ENCODE results near the gene G6PC3. TPM values are rescaled to one million over a fixed set of nuclear protein-coding genes. Genes with fewer than 3 reads are reported as not detected.

G6PC3 gene
- total RNA-seq, 4 donors from 2014 or later: 24.9 to 68.7 (median 36.2) TPM

GRCh38 chr17:44086364-44087311 lies 16.1 kb downstream of the G6PC3 start:
- peaks cover 3 to 98% (median 34%) of the 10 kb centered on the region in 3 donors for H3K36me3 ChIP-seq
- no peaks in the 10 kb centered on the region for H3K9me3 ChIP-seq
- peak overlapping the region in 2 of 4 donors; percentile 75 to 87 for H3K27ac ChIP-seq
- 37 to 41% methylated on average over 22 to 23 of the region's 23 CpGs for WGBS, 2 donors
- DNase-seq (ENCODE audit: low spot score in 2 of 2): no peak
- no peak for TF ChIP-seq EP300 (IDR thresholded peaks at IDR 0.05)
- no peak for TF ChIP-seq POLR2A (IDR thresholded peaks at IDR 0.05)
- no peak for TF ChIP-seq CTCF (IDR thresholded peaks at IDR 0.05)
- no peak overlapping the region for H3K4me3 ChIP-seq
- H3K27me3 ChIP-seq: no peaks in the 10 kb centered on the region
- peaks cover 0 to 17% (median 11%) of the 10 kb centered on the region in 4 donors for H3K4me1 ChIP-seq

- no peak for TF ChIP-seq CTCF (IDR thresholded peaks at IDR 0.05)
- H3K4me3 ChIP-seq: no peak overlapping the region
- no peaks in the 10 kb centered on the region for H3K27me3 ChIP-seq
- peaks cover 0 to 17% (median 11%) of the 10 kb centered on the region in 4 donors for H3K4me1 ChIP-seq
- WGBS, 2 donors: 31 to 55% methylated on average over 8 of the region's 8 CpGs
- H3K9me3 ChIP-seq: no peaks in the 10 kb centered on the region
- H3K36me3 ChIP-seq: peaks cover 7 to 98% (median 40%) of the 10 kb centered on the region in 3 donors
- peak overlapping the region in 2 of 4 donors; percentile 75 to 87 for H3K27ac ChIP-seq
- no peak for DNase-seq (ENCODE audit: low spot score in 2 of 2)
Observed at GRCh38 chr17:44087319-44087718, 16.8 kb downstream of the G6PC3 start.

- TF ChIP-seq POLR2A (IDR thresholded peaks at IDR 0.05): no peak
- TF ChIP-seq EP300 (IDR thresholded peaks at IDR 0.05): no peak
- no peak for TF ChIP-seq CTCF (IDR thresholded peaks at IDR 0.05)
- Histone ChIP-seq H3K27ac (no peak overlapping the region), H3K36me3 (peaks cover 7 to 98% (median 37%) of the 10 kb centered on the region in 3 donors), H3K27me3 (no peaks in the 10 kb centered on the region), H3K9me3 (no peaks in the 10 kb centered on the region), H3K4me3 (no peak overlapping the region), H3K4me1 (peaks cover 0 to 17% (median 11%) of the 10 kb centered on the region in 4 donors)
- WGBS, 2 donors: 95 to 97% methylated on average over 12 to 16 of the region's 16 CpGs
- no peak for DNase-seq (ENCODE audit: low spot score in 2 of 2)
Observed at GRCh38 chr17:44088254-44088653, 17.7 kb downstream of the G6PC3 start.

- TF ChIP-seq POLR2A (IDR thresholded peaks at IDR 0.05) (no peak), CTCF (IDR thresholded peaks at IDR 0.05) (no peak), EP300 (IDR thresholded peaks at IDR 0.05) (no peak)
- no peak overlapping the region for H3K4me3 ChIP-seq
- WGBS, 2 donors: 83 to 86% methylated on average over 9 to 13 of the region's 14 CpGs
- DNase-seq (ENCODE audit: low spot score in 2 of 2): no peak
- no peak overlapping the region for H3K27ac ChIP-seq
- peaks cover 7 to 75% (median 22%) of the 10 kb centered on the region in 3 donors for H3K36me3 ChIP-seq
- no peaks in the 10 kb centered on the region for H3K27me3 ChIP-seq
- H3K4me1 ChIP-seq: peaks cover 0 to 35% (median 18%) of the 10 kb centered on the region in 4 donors
- no peaks in the 10 kb centered on the region for H3K9me3 ChIP-seq
Observed at GRCh38 chr17:44091200-44091997, 20.9 kb downstream of the G6PC3 start.

Measured in tibial nerve (tissue), 4 donors.